Mononuclear cell (primary cell): Measurements from ENCODE around the gene MRPL27. TPM values are rescaled to one million over a fixed set of nuclear protein-coding genes. Genes with fewer than 3 reads are reported as not detected.
A peak's percentile ranks its signal among the peaks of the same experiment; 100 is the strongest.
"Not testable (repeated sequence)": the region's sequence is repeated elsewhere in the genome, so short reads cannot be mapped to it uniquely, and the experiment has no call there.

Experiments used
- H3K27me3 ChIP-seq: 2 replicates; pipeline ENCODE4 v1.6.0; 2011; ENCODE audit warnings: low read length, control low read depth; ENCODE audit not compliant: insufficient read depth
- H3K4me1 ChIP-seq: 2 replicates; pipeline ENCODE4 v1.5.1; 2011; ENCODE audit warnings: mild to moderate bottlenecking, low read length, control low read depth; ENCODE audit not compliant: insufficient read depth
- H3K4me3 ChIP-seq: 2 replicates; pipeline ENCODE4 v1.5.1; 2011; ENCODE audit warnings: mild to moderate bottlenecking, low read length, moderate library complexity
- H3K9me3 ChIP-seq: 2 replicates; pipeline ENCODE4 v1.5.1; 2011; ENCODE audit warnings: low read depth, mild to moderate bottlenecking, control low read depth, low read length
- total RNA-seq: library from RNA; depleted of rRNA; stranded (reverse); fragments of >200 nt; gene quantifications from one replicate; pipeline ENCODE4 v1.2.3, GENCODE V29; 2012

Gene MRPL27
- total RNA-seq, 1 donor = 17.1 TPM

DNA sequence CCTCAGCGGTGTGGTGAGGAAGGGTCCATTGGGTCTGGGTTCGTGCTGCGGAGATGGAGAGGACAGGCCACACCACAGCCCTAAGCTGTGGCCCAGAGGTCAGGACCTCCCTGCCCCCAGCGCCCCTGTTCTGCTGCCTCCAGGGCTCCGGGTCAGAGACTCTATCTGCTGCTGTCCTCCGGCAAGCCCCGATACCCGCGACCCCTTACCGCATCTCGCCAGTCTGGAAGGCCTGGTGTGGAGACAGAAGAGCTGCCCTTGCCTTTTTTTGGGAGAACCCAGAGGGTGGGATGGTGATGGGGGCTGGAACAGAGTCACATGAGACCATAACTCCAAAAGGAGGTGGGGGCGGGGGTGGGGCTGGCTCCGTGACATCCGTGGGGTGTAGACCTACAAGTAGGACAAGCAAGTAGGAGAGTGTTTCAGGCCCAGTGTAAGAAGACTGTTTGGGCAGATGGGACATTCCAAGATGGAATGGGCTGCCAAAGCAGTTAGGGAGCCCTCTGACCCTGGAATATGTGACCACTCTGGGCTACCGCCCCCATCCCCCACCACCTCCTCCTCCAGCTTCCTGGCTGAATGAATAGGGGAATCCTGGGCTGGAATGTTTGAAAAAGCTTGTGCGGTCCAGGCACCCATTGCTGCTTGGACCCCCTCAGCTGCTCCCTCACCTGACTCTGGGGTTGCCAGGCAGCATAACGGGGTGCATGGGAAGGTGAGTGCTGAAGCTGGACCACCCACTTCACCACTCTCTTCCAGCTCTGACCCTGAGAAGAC, 25.7 kb downstream of the MRPL27 start:
- peak overlapping the region; percentile 61 for H3K4me3 ChIP-seq
- H3K4me1 ChIP-seq = peaks cover 25% of the 10 kb centered on the region
- no peaks in the 10 kb centered on the region for H3K27me3 ChIP-seq
- H3K9me3 ChIP-seq = no peaks in the 10 kb centered on the region

DNA sequence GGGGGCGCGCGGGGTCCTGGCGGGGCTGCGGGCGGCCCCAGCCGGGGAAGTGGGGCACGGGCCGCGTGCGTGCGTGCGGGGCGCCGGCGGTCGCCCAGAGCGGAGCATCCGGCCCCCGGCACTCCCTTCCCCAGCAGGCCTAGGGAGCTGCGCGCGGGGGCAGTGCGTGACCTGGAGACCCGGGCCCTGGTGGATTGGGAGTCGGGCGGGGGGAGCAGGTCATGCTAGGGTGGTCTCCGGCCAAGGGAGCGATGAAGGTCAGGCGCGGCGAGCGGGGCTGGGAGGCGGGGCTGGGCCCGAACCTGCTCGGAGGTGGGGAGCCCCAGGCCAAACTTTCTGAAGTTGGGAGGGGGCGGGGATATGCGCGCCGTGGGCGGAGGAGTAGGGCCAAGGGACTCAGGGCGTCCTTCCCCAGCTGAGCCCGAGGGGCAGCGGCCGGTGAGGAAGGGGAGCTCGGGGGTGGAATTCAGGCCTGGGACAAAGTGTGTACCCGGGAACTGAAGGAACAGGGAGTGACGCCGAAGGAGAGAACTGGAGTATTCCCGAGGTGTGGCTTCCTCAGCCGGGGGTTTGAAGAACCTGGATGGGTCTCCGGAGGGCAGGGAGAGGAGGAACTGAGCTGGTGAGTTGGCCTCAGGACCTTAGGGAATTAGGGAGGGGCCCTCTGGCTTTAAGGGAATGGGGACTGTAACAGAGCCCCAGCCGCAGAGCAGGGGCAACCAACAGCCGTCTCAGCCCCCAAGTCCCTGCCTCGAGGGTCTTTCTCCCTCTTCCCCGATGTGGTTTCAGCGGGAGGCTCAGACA, 26.5 kb downstream of the MRPL27 start:
- H3K27me3 ChIP-seq = no peaks in the 10 kb centered on the region
- H3K4me1 ChIP-seq = peaks cover 25% of the 10 kb centered on the region
- H3K9me3 ChIP-seq = no peaks in the 10 kb centered on the region
- H3K4me3 ChIP-seq = peak overlapping the region; percentile 61

DNA sequence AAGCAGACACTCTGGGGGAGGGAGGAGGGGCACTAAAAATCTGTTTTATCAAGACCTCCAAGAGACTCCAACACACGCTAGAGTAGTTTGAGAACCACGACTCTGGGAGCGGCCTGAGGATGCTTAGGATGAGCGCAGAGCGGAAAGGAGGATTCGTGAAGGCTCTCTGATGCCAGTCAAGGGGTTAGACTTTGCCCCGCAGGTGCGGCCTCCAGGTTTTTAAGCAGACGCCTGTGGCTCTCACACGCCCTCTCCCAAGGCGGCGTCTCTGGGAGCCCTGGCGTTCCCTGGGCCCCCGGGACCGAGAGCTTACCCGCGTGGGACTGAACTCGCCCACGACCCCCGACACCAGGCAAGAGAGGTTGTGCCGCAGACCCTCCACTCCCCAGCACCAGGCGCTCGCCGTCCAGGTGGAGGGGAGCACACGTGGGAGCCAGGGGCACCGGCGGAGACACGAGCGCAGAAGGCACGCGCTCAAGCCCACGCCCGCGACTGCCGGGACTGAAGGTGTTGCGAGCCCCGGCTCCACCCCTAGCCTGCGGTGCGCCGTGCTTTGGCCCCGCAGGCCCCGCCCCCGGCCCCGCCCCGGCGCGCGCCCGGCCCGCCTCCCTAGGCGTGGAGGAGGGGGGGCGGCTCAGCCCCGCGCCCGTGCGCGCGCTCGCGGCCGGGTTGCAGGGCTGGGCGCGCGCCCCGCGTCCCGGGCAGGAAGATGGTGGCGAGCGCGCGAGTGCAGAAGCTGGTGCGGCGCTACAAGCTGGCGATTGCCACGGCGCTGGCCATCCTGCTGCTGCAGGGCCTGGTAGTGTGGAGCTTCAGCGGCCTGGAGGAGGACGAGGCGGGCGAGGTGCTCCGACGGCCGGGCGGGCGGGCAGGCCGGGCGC, 27.3 kb downstream of the MRPL27 start, which contains the start of gene XYLT2:
TSS of gene XYLT2 (plus strand) at position 695 of the 881 bp plus-strand sequence. CDS start at position 710, 15 bp downstream.
- Histone ChIP-seq H3K9me3 (no peaks in the 10 kb centered on the region), H3K27me3 (no peaks in the 10 kb centered on the region), H3K4me3 (peak within 1 kb of the TSS; percentile 61), H3K4me1 (peaks cover 25% of the 10 kb centered on the region)

DNA sequence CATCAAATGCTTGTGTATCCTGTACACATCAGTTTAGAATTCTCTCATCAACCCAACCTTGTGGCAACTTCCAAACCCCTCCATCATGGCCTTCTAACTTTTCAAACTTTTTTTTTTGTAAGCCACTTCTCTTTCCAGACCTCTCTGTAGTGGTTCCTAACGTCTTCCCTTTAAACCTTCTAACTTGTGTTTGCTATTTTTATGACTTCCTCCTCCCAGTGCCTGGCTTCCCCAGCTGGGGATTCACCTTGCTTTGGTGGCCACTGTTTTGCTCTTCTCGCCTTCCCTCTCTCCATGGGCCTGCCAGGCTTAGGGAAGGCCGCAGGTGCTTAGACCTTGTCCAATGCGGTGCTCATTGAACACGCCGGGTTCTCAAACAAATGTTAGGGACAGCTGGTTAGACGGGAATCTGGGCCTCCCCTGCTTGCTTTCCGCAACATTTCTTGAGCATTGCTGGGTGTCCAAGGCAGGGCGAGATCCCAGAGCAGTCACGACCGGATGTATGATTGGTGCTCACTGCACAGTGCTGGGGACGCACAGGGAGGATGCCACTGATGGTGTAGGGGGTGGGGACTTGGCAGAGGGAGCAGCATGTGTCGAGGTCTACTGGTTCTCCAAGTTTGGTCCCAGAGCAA, 28.1 kb downstream of the MRPL27 start:
- H3K4me1 ChIP-seq = peaks cover 25% of the 10 kb centered on the region
- no peaks in the 10 kb centered on the region for H3K27me3 ChIP-seq
- H3K9me3 ChIP-seq = no peaks in the 10 kb centered on the region
- no peak overlapping the region for H3K4me3 ChIP-seq

DNA sequence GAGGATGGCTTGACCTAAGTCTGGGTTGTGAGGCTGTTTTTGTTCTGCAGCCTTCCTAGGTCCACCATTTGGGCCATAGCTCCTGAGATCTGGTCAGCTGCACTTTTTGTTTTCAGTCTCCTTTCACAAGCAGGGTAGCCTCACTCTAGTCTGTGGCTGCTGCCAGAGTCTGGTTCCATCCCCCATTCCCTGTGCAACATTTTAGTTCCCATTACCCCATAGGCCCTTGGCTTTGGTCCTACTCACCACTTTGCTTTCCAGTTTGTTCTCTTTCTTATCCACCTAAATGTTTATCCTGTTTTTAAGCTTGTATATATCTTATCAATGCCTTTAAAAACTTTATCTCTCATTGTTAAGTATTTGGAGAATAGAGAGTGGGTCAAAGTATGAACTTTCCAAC, 33.6 kb downstream of the MRPL27 start:
- Histone ChIP-seq H3K9me3 (peaks cover 5% of the 10 kb centered on the region), H3K4me3 (no peak overlapping the region), H3K27me3 (no peaks in the 10 kb centered on the region), H3K4me1 (no peaks in the 10 kb centered on the region)

DNA sequence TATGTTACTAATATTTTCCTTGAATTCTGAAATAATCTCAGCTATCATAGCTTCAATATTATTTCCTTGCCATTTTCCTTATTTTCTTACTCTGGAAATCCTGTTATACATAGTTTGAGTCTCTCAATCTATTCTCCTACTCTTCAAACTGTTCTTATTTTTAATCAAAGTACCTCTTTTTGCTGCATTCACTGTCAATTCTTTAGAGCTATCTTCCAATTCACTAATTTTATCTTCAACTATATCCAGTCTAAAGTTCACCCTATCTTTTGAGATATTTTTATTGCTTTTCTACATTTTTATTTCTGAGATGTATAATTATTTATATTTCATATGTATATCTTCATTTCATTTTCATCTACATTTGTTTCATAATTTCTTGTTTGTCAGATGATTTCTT, 34.3 kb downstream of the MRPL27 start:
- Histone ChIP-seq H3K9me3 (peaks cover 5% of the 10 kb centered on the region), H3K4me1 (peaks cover under 1% of the 10 kb centered on the region), H3K4me3 (no peak overlapping the region), H3K27me3 (no peaks in the 10 kb centered on the region)

DNA sequence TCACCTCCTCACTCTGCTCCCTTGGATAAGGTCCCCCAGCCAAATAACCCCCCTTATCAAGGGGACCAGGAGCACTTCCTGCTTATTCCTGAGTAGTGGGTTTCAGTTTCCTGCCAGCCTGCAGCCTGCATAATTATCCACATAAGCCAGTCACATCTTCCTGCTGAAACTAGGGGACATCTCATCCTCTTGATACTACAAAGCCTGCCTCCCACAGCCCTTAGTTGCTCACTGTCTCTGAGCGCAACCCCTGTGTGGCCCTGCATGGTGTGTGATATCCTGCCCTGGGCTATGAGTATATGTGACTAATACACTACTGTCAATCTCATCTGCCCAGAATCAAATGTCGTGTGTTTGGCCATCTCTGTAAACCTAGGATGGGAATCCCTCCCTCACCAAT, 35.0 kb downstream of the MRPL27 start:
- Histone ChIP-seq H3K27me3 (no peaks in the 10 kb centered on the region), H3K4me3 (no peak overlapping the region), H3K4me1 (peaks cover 5% of the 10 kb centered on the region), H3K9me3 (peaks cover 5% of the 10 kb centered on the region)

DNA sequence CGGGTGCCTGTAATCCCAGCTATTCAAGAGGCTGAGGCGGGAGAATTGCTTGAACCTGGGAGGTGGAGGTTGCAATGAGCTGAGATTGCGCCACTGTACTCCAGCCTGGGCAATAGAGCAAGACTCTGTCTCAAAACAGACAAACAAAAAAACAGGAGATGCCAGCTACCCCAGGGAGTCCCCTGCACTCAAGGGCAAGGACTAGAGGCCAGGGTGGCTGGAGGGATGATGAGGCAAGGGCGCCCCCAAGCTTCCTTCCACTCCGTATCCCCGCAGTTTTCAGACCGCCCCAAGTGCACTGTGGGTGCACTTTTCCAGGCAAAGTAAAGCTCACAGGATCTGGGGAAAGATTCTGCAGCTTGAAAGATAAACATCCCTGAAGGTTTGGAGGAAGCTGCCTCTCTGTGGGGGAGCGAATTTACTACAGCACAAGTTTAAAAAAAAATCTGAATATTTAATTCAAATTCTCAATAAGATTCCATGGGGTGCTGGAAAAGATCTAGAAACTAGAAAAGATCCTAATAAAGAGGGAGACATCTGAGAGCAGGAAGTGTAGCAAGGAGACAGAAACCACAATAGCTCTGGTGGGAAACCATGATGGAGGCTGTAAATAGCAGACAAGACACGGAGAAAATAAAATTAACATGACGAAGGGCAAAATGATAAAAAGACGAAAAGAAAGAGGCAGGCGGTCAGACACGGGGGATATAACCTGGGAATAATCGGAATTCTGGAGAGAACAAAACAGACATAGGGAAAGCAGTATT, 39.5 kb downstream of the MRPL27 start:
- not testable (repeated sequence) for H3K4me1 ChIP-seq, H3K27me3 ChIP-seq, H3K4me3 ChIP-seq, H3K9me3 ChIP-seq

DNA sequence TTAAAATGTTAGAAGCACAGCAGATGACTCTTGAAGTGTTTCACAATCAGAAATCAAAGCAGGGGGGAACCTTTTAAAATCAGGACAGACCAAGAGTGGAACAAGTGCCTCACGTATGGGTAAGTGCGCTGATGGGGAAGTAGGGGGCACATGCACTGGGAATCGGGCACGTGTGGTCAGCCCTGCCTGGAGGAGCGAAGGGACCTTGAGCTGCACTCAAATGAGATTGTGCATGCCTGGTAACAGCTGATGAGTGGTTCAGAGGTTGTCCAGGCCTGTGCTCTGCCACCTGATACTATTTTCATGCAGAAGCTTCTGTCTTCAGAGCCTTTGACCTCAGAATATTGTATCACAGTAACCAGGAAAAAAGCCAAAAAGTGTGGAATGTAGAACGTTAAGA, 40.8 kb downstream of the MRPL27 start:
- Histone ChIP-seq H3K4me1 (peaks cover 5% of the 10 kb centered on the region), H3K4me3 (no peak overlapping the region), H3K27me3 (no peaks in the 10 kb centered on the region), H3K9me3 (no peaks in the 10 kb centered on the region)

DNA sequence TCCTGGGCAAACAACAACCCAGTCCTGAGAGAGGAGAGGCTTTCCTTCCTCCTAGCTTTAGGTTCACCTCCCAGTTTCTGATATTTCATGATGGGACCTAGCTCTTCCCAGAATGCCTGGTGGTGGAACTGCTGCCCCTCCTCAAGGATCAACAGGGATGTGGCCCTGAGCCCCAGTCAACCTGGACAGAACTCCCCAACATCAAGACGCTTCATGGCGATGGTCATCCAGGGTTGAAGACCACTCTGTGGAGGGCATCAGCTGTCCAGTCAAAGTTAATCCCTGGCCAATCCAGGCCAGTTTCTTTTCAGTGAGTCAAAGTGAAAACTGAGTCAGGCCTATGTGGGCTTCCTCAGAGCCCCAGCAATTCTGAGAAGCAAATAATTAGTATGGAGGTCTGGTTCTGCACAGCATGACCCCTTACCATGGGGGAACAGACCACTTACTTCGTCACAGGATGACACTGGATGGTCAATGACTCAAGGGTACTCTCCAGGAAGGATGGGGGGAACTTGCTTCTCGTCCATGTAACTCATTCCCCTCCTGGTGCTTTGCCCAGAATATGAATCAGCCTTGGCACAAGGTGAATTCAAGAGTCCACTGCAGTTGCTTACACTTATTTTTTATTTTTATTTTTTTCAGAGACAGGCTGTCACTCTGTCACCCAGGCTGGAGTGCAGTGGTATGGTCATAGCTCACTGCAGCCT, 41.7 kb downstream of the MRPL27 start:
- Histone ChIP-seq H3K9me3 (no peaks in the 10 kb centered on the region), H3K27me3 (no peaks in the 10 kb centered on the region), H3K4me1 (peaks cover 5% of the 10 kb centered on the region), H3K4me3 (no peak overlapping the region)

DNA sequence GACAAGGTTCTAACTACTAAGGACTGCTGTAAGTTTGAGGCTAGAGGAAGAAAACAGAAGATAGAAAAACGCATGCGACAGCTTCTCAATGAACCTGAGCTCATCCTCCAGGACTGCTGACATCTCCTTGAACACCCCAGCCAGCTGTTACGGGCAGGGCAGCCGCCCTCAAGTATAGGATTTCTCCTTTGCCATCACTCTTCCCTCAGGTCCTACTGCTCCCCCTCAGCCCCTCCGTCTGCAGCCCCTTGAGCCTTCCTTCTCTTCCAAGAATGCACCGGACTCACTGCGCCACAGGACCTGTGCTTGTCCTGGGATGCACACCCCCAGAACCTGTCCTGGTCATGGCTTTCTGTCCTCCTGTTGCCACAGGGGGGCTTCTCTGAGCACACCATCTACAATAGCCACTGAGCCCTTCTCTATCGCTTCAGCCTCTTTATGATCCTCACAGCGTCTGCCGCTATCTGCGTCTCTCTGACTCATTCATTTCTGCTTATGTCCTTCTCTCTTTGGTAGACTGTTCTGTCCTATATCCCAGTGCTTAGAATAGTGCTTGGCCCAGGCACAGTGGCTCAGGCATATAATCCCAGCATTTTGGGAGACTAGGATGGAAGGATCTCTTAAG, 42.7 kb downstream of the MRPL27 start:
- H3K4me3 ChIP-seq = no peak overlapping the region
- H3K4me1 ChIP-seq = peaks cover 5% of the 10 kb centered on the region
- H3K27me3 ChIP-seq = no peaks in the 10 kb centered on the region
- no peaks in the 10 kb centered on the region for H3K9me3 ChIP-seq

DNA sequence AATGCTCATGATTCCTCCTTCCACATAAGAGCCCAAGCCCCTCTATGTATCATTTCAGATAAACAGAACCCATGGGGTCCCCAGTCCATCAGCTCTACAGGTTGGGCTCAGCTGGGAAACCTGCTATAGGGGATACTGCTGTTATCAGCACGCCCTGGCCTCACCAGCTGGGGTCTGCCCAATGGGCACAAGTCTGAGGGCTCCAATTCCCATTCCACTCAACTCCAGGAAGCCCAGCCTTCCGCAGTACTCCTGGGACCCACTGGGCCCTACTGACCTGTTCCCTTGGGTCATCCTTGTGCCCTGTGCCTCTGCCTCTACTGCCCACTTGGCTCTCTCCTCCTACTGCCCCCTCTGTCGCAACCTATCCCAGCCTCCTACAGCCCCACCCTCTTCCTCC, 43.3 kb downstream of the MRPL27 start:
- Histone ChIP-seq H3K4me1 (peaks cover 5% of the 10 kb centered on the region), H3K27me3 (no peaks in the 10 kb centered on the region), H3K9me3 (no peaks in the 10 kb centered on the region), H3K4me3 (no peak overlapping the region)
